Activated naive CD4-positive, alpha-beta T cell treated with anti-CD3 and anti-CD28 coated beads, Interleukin-2, amount 10 ng/mL, durations not matched to agents 7 days and 5 days (primary cell): ENCODE data around the gene TCF19.
A peak's percentile ranks its signal among the peaks of the same experiment; 100 is the strongest.

Experiments
- CTCF ChIA-PET: fragments of 350-600 bp; sonication (Branson Sonifier 250); formaldehyde crosslinking; loops from one replicate; lab custom pipeline; 2021; ENCODE audit warnings: antibody characterized with exemption; lab: Charles Lee
- DNase-seq: peaks from one replicate; pipeline ENCODE4 v3.0.0-alpha.2; 2020
- H3K27ac Mint-ChIP-seq: one replicate; pipeline ENCODE4 v1.8.0; 2021; ENCODE audit warnings: mild to moderate bottlenecking, moderate library complexity, mixed read lengths
- H3K27me3 Mint-ChIP-seq: one replicate; pipeline ENCODE4 v1.8.0; 2021; ENCODE audit warnings: mild to moderate bottlenecking, mixed read lengths
- H3K36me3 Mint-ChIP-seq: one replicate; pipeline ENCODE4 v1.8.0; 2021; ENCODE audit warnings: mixed read lengths
- H3K4me1 Mint-ChIP-seq: one replicate; pipeline ENCODE4 v1.8.0; 2021; ENCODE audit warnings: mixed read lengths
- H3K4me3 Mint-ChIP-seq: one replicate; pipeline ENCODE4 v1.8.0; 2021; ENCODE audit warnings: mild to moderate bottlenecking, moderate library complexity, mixed read lengths
- H3K9me3 Mint-ChIP-seq: one replicate; pipeline ENCODE4 v1.8.0; 2021; ENCODE audit warnings: mixed read lengths

TCF19 gene

GRCh38 chr6:31158140-31158862 is at the start of gene TCF19:
Gene TCF19, plus strand, starts transcription at chr6:31158589. Its CDS starts 881 bp downstream, at chr6:31159470.
- Mint-ChIP-seq H3K4me3 (peak within 1 kb of the TSS; percentile 95), H3K27me3 (no peaks in the 10 kb centered on the region), H3K36me3 (peaks cover 50% of the 10 kb centered on the region), H3K27ac (peak within 1 kb of the TSS; percentile 87), H3K4me1 (peaks cover 55% of the 10 kb centered on the region), H3K9me3 (no peaks in the 10 kb centered on the region)
- peak; percentile 100 for DNase-seq
- CTCF ChIA-PET, result interaction anchor here (0.7 to 2.1 kb wide), 7 partner anchors 29 to 208 kb away, joined by 3 to 10 read pairs (median 3); no protein-coding TSS in a partner anchor

GRCh38 chr6:31110825-31111582 is 47.4 kb upstream of the TCF19 start:
- no peak for DNase-seq
- no peaks in the 10 kb centered on the region for H3K9me3 Mint-ChIP-seq
- H3K4me3 Mint-ChIP-seq, result no peak overlapping the region
- no peak overlapping the region for H3K27ac Mint-ChIP-seq
- H3K4me1 Mint-ChIP-seq, result no peaks in the 10 kb centered on the region
- peaks cover 63% of the 10 kb centered on the region for H3K27me3 Mint-ChIP-seq
- no peaks in the 10 kb centered on the region for H3K36me3 Mint-ChIP-seq
- CTCF ChIA-PET, result interaction anchor here (0.6 to 1.2 kb wide), 2 partner anchors 8 to 12 kb away, joined by 3 to 5 read pairs; no protein-coding TSS in a partner anchor

- no peaks in the 10 kb centered on the region for H3K9me3 Mint-ChIP-seq
- peaks cover 63% of the 10 kb centered on the region for H3K27me3 Mint-ChIP-seq
- DNase-seq, result no peak
- H3K36me3 Mint-ChIP-seq, result no peaks in the 10 kb centered on the region
- no peak overlapping the region for H3K4me3 Mint-ChIP-seq
- CTCF ChIA-PET, result interaction anchor here (1.2 kb wide), 1 partner anchor 9 kb away, joined by 5 read pairs; no protein-coding TSS in a partner anchor
- H3K27ac Mint-ChIP-seq, result no peak overlapping the region
- no peaks in the 10 kb centered on the region for H3K4me1 Mint-ChIP-seq
Observed at GRCh38 chr6:31111712-31112111, 46.7 kb upstream of the TCF19 start.

- Mint-ChIP-seq H3K27me3 (peaks cover 63% of the 10 kb centered on the region), H3K27ac (no peak within 1 kb of the TSS), H3K4me3 (no peak within 1 kb of the TSS), H3K9me3 (no peaks in the 10 kb centered on the region), H3K4me1 (no peaks in the 10 kb centered on the region), H3K36me3 (no peaks in the 10 kb centered on the region)
- CTCF ChIA-PET, result interaction anchor here (1.2 kb wide), 1 partner anchor 10 kb away, joined by 5 read pairs; no protein-coding TSS in a partner anchor
- no peak for DNase-seq
Observed at GRCh38 chr6:31112478-31112877, 45.9 kb upstream of the TCF19 start, which contains the start of gene C6orf15. Gene C6orf15, minus strand, starts transcription at chr6:31112575. Its CDS starts 20 bp downstream, at chr6:31112555.

- no peaks in the 10 kb centered on the region for H3K36me3 Mint-ChIP-seq
- H3K4me1 Mint-ChIP-seq, result no peaks in the 10 kb centered on the region
- peaks cover 74% of the 10 kb centered on the region for H3K27me3 Mint-ChIP-seq
- no peak overlapping the region for H3K4me3 Mint-ChIP-seq
- no peak for DNase-seq
- H3K27ac Mint-ChIP-seq, result no peak overlapping the region
- CTCF ChIA-PET, result interaction anchor here (1.2 to 1.3 kb wide), 2 partner anchors 11 to 14 kb away, joined by 3 to 4 read pairs; no protein-coding TSS in a partner anchor
- no peaks in the 10 kb centered on the region for H3K9me3 Mint-ChIP-seq
Observed at GRCh38 chr6:31113861-31114540, 44.4 kb upstream of the TCF19 start.

GRCh38 chr6:31114541-31114878 is 43.9 kb upstream of the TCF19 start, which contains the start of gene PSORS1C1:
Gene PSORS1C1, plus strand, starts transcription at chr6:31114800. Its CDS starts 14,833 bp downstream, at chr6:31129633.
- Mint-ChIP-seq H3K4me3 (no peak within 1 kb of the TSS), H3K27ac (no peak within 1 kb of the TSS)
- CTCF ChIA-PET, result interaction anchor here (1.3 kb wide), 1 partner anchor 14 kb away, joined by 4 read pairs; no protein-coding TSS in a partner anchor

GRCh38 chr6:31114970-31115849 is 43.2 kb upstream of the TCF19 start:
- Mint-ChIP-seq H3K27me3 (peaks cover 70% of the 10 kb centered on the region), H3K36me3 (no peaks in the 10 kb centered on the region), H3K9me3 (no peaks in the 10 kb centered on the region), H3K4me1 (no peaks in the 10 kb centered on the region), H3K4me3 (no peak overlapping the region), H3K27ac (no peak overlapping the region)
- DNase-seq, result no peak
- CTCF ChIA-PET, result interaction anchor here (1.0 to 1.2 kb wide), 2 partner anchors 12 to 15 kb away, joined by 3 to 4 read pairs; no protein-coding TSS in a partner anchor

More at GRCh38 chr6:31114541-31114878, 43.9 kb upstream of the TCF19 start, which contains the start of gene PSORS1C1:
- H3K9me3 Mint-ChIP-seq, result no peaks in the 10 kb centered on the region
- H3K27me3 Mint-ChIP-seq, result peaks cover 77% of the 10 kb centered on the region
- no peaks in the 10 kb centered on the region for H3K4me1 Mint-ChIP-seq
- no peaks in the 10 kb centered on the region for H3K36me3 Mint-ChIP-seq
- DNase-seq, result no peak

GRCh38 chr6:31115941-31116560 is 42.3 kb upstream of the TCF19 start:
- CTCF ChIA-PET, result interaction anchor here (1.0 to 1.2 kb wide), 2 partner anchors 11 to 14 kb away, joined by 3 to 4 read pairs; no protein-coding TSS in a partner anchor
- Mint-ChIP-seq H3K4me3 (no peak overlapping the region), H3K9me3 (no peaks in the 10 kb centered on the region), H3K27me3 (peaks cover 63% of the 10 kb centered on the region), H3K4me1 (no peaks in the 10 kb centered on the region), H3K27ac (no peak overlapping the region), H3K36me3 (no peaks in the 10 kb centered on the region)
- DNase-seq, result no peak

- peaks cover 63% of the 10 kb centered on the region for H3K27me3 Mint-ChIP-seq
- no peaks in the 10 kb centered on the region for H3K9me3 Mint-ChIP-seq
- no peak overlapping the region for H3K4me3 Mint-ChIP-seq
- no peak overlapping the region for H3K27ac Mint-ChIP-seq
- no peak for DNase-seq
- H3K4me1 Mint-ChIP-seq, result no peaks in the 10 kb centered on the region
- no peaks in the 10 kb centered on the region for H3K36me3 Mint-ChIP-seq
- CTCF ChIA-PET, result interaction anchor here (1.0 to 1.2 kb wide), 2 partner anchors 10 to 13 kb away, joined by 4 read pairs; no protein-coding TSS in a partner anchor
Observed at GRCh38 chr6:31116661-31117385, 41.6 kb upstream of the TCF19 start.

- no peaks in the 10 kb centered on the region for H3K36me3 Mint-ChIP-seq
- peaks cover 59% of the 10 kb centered on the region for H3K27me3 Mint-ChIP-seq
- CTCF ChIA-PET, result interaction anchor here (0.5 to 1.4 kb wide), 2 partner anchors 9 to 39 kb away, joined by 3 read pairs; no protein-coding TSS in a partner anchor
- H3K9me3 Mint-ChIP-seq, result no peaks in the 10 kb centered on the region
- no peak overlapping the region for H3K27ac Mint-ChIP-seq
- no peaks in the 10 kb centered on the region for H3K4me1 Mint-ChIP-seq
- no peak overlapping the region for H3K4me3 Mint-ChIP-seq
- no peak for DNase-seq
Observed at GRCh38 chr6:31118178-31118577, 40.2 kb upstream of the TCF19 start.

- no peaks in the 10 kb centered on the region for H3K36me3 Mint-ChIP-seq
- CTCF ChIA-PET, result no interaction called here
- no peak for DNase-seq
Observed at GRCh38 chr6:31120151-31120915, 38.1 kb upstream of the TCF19 start, which contains the start of gene CDSN. Gene CDSN, minus strand, starts transcription at chr6:31120446. Its CDS starts 27 bp downstream, at chr6:31120419.

More at GRCh38 chr6:31120151-31120915, 38.1 kb upstream of the TCF19 start, which contains the start of gene CDSN:
- no peaks in the 10 kb centered on the region for H3K9me3 Mint-ChIP-seq
- peaks cover 60% of the 10 kb centered on the region for H3K27me3 Mint-ChIP-seq
- H3K4me3 Mint-ChIP-seq, result no peak within 1 kb of the TSS
- no peaks in the 10 kb centered on the region for H3K4me1 Mint-ChIP-seq
- no peak within 1 kb of the TSS for H3K27ac Mint-ChIP-seq
